H4 (cell line): ENCODE data around the gene LIG3. TPM values are rescaled to one million over a fixed set of nuclear protein-coding genes. Genes with fewer than 3 reads are reported as not detected.
A peak's percentile ranks its signal among the peaks of the same experiment; 100 is the strongest.
"Not testable (repeated sequence)": the region's sequence is repeated elsewhere in the genome, so short reads cannot be mapped to it uniquely, and the experiment has no call there.

Experiments
- DNase-seq: peaks from one replicate; pipeline ENCODE4 v3.0.0-alpha.2; 2015; ENCODE audit warnings: low spot score
- total RNA-seq: library from RNA; depleted of rRNA; stranded (reverse); fragments of >200 nt; shearing (Covaris generic); gene quantifications from 2 replicates; pipeline ENCODE4 v1.2.3, GENCODE V29; 2014; rRNA removed

The LIG3 gene
- total RNA-seq, 1 experiment from 2014 or later = 31.9 TPM

GRCh38 chr17:35041390-35041789 lies 61.1 kb downstream of the LIG3 start:
- DNase-seq = no peak

- no peak for DNase-seq
Observed at GRCh38 chr17:35044181-35044580, 63.9 kb downstream of the LIG3 start.

GRCh38 chr17:35045458-35045979 lies 65.2 kb downstream of the LIG3 start:
- not testable (repeated sequence) for DNase-seq

GRCh38 chr17:35046245-35046644 lies 65.9 kb downstream of the LIG3 start:
- no peak for DNase-seq

- no peak for DNase-seq
Observed at GRCh38 chr17:35046740-35047283, 66.5 kb downstream of the LIG3 start.

GRCh38 chr17:35048685-35049379 lies 68.5 kb downstream of the LIG3 start:
- DNase-seq = no peak

- no peak for DNase-seq
Observed at GRCh38 chr17:35050170-35050569, 69.9 kb downstream of the LIG3 start.

- no peak for DNase-seq
Observed at GRCh38 chr17:35051183-35051578, 70.9 kb downstream of the LIG3 start.

GRCh38 chr17:35051579-35052240 lies 71.4 kb downstream of the LIG3 start:
- peak; percentile 43 for DNase-seq

- no peak for DNase-seq
Observed at GRCh38 chr17:35052241-35052610, 71.9 kb downstream of the LIG3 start.

- DNase-seq = no peak
Observed at GRCh38 chr17:35052780-35053179, 72.5 kb downstream of the LIG3 start.

GRCh38 chr17:35053204-35053603 lies 72.9 kb downstream of the LIG3 start:
- no peak for DNase-seq

GRCh38 chr17:35056013-35056412 lies 75.7 kb downstream of the LIG3 start:
- DNase-seq = no peak

GRCh38 chr17:35057332-35057915 lies 77.1 kb downstream of the LIG3 start:
- no peak for DNase-seq

Other genes with a start within 250 kb of the LIG3 start
- 1.9 and 2.9 TPM in 2 replicates for gene CCT6B, start 19.1 kb upstream of the LIG3 start, total RNA-seq
- gene ZNF830, start 19.0 kb upstream of the LIG3 start, total RNA-seq = 10.8 and 11.1 TPM in 2 replicates
- 18.5 and 20.7 TPM in 2 replicates for gene RFFL, start 83.2 kb downstream of the LIG3 start, total RNA-seq
- 11.8 and 11.9 TPM in 2 replicates for gene RAD51D, start 139.3 kb downstream of the LIG3 start, total RNA-seq
- 0.25 TPM in 1 of 2 replicates, not detected in the other for gene FNDC8, start 141.1 kb downstream of the LIG3 start, total RNA-seq
- gene NLE1, start 161.8 kb downstream of the LIG3 start, total RNA-seq = 17.6 and 20.2 TPM in 2 replicates
- gene UNC45B, start 167.3 kb downstream of the LIG3 start, total RNA-seq = not detected in 2 replicates
- gene SLC35G3, start 213.9 kb downstream of the LIG3 start, total RNA-seq = not detected in 2 replicates